Peyer's patch (tissue), 4 donors: ENCODE measurements around the gene FAM193A. TPM values are rescaled to one million over a fixed set of nuclear protein-coding genes. Genes with fewer than 3 reads are reported as not detected.
A peak's percentile ranks its signal among the peaks of the same experiment; 100 is the strongest.

Experiments used
- DNase-seq, 3 donors: peaks; one replicate each; pipeline ENCODE4 v3.0.0-alpha.2; 2017 to 2019
- H3K27ac ChIP-seq, 4 donors: fragments of 200-600 bp; sonication (generic); one replicate each; pipeline ENCODE4 v1.5.1; 2016 to 2019
- H3K27me3 ChIP-seq, 2 donors: fragments of 200-600 bp; sonication (generic); one replicate each; pipeline ENCODE4 v1.5.1; 2019
- H3K36me3 ChIP-seq, 3 donors: fragments of 200-600 bp; sonication (generic); one replicate each; pipeline ENCODE4 v1.5.1; 2016 to 2019
- H3K4me1 ChIP-seq, 4 donors: fragments of 200-600 bp; sonication (generic); one replicate each; pipeline ENCODE4 v1.5.1; 2016 to 2019
- H3K4me3 ChIP-seq, 4 donors: fragments of 200-600 bp; sonication (generic); 1 replicate in 3 of 4; 2 replicates in 1 of 4; pipeline ENCODE4 v1.5.1; 2016 to 2019; ENCODE audit warnings: mild to moderate bottlenecking in 1 of 4
- H3K9me3 ChIP-seq, 4 donors: fragments of 200-600 bp; sonication (generic); one replicate each; pipeline ENCODE4 v1.5.1; 2016 to 2019; ENCODE audit warnings: mild to moderate bottlenecking in 1 of 4
- CTCF ChIP-seq, 6 experiments: fragments of 450-650 bp in 4 of 6; fragments of 200-600 bp in 2 of 6; sonication (generic) in 1 of 6; IDR thresholded peaks; one replicate each; pipeline ENCODE4 v1.5.1; 2017 to 2019; ENCODE audit warnings: antibody characterized with exemption in 6 of 6, mild to moderate bottlenecking in 3 of 6, moderate library complexity in 1 of 6
- POLR2A ChIP-seq, 2 donors: fragments of 450-650 bp; IDR thresholded peaks; one replicate each; pipeline ENCODE4 v1.5.1; 2017; ENCODE audit warnings: antibody characterized with exemption in 2 of 2, mild to moderate bottlenecking in 2 of 2, moderate library complexity in 2 of 2
- total RNA-seq, 4 donors: library from RNA; depleted of rRNA; stranded (reverse); fragments of >200 nt; gene quantifications; one replicate each; pipeline ENCODE4 v1.1.0, GENCODE V29; 2016

The FAM193A gene
- total RNA-seq, 4 donors from 2014 or later, result 38.2 to 77.6 (median 51.2) TPM

DNA sequence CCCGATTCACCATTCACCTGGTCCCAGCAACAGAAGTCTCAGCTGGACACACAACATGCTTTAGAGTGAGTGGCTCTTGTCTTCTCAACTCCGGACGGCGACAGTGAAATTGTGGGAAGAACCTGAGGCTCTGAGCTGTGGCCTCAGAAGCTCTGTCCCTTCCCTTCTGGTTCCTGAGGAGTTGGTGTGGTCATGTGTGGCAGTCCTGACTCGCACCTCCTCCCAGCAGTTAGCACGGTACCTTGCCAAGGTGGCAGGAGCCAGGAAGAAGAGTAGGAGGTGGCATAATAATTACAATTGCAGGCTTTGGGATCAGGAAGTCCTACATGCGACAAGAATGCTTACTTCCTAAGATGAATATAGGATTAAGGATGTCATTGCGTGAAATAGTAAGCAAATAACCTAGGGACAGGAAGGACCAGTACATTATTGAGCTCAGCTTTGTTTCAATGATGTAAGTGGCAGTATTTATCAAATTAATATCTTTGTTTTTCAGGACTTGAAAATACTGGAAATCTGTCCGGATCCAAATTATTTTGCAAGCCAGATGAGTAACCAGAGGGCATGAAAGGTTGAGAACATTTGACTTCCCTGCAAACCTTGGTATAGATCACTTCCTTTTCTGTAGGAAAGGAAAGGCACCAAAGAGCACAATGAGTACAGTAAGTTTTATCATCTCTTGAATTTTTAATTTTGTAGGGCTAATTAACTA lies 46.5 kb upstream of the FAM193A start:
- H3K27ac ChIP-seq, result no peak overlapping the region
- TF ChIP-seq CTCF (IDR thresholded peaks at IDR 0.05), result no peak
- TF ChIP-seq POLR2A (IDR thresholded peaks at IDR 0.05), result no peak
- peaks cover 3 to 40% (median 21%) of the 10 kb centered on the region in 4 donors for H3K4me1 ChIP-seq
- H3K9me3 ChIP-seq, result no peaks in the 10 kb centered on the region
- no peak overlapping the region for H3K4me3 ChIP-seq
- DNase-seq, result no peak
- H3K36me3 ChIP-seq, result peaks cover 0 to 52% (median 0%) of the 10 kb centered on the region in 3 donors
- H3K27me3 ChIP-seq, result no peaks in the 10 kb centered on the region

DNA sequence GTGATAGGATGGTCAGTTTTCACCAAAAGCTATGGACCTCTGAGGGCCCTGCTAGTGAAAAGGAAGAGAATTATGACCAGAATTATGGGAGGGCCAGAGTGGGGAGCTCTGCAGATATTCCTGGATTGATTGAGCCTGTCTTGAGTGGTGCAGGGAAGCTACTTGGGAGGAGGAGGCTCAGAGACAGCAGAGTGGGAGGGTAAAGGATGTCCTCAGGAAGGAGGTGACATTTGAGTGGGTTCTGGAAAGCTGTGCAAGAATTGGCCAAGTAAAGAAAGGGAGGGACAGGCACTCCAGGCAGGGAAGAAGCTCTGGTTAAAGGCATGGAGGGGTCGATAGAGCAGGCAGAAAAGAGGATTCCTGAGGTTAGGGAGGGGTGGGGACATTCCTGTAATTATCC lies 43.5 kb upstream of the FAM193A start:
- Histone ChIP-seq H3K36me3 (peaks cover 0 to 74% (median 0%) of the 10 kb centered on the region in 3 donors), H3K4me1 (peaks cover 0 to 15% (median 0%) of the 10 kb centered on the region in 4 donors), H3K27ac (no peak overlapping the region), H3K27me3 (no peaks in the 10 kb centered on the region), H3K9me3 (no peaks in the 10 kb centered on the region), H3K4me3 (no peak overlapping the region)
- TF ChIP-seq POLR2A (IDR thresholded peaks at IDR 0.05) (no peak), CTCF (IDR thresholded peaks at IDR 0.05) (no peak)
- DNase-seq, result no peak

- H3K4me1 ChIP-seq, result peaks cover 0 to 4% (median 0%) of the 10 kb centered on the region in 4 donors
- no peak overlapping the region for H3K4me3 ChIP-seq
- TF ChIP-seq POLR2A (IDR thresholded peaks at IDR 0.05) (no peak), CTCF (IDR thresholded peaks at IDR 0.05) (no peak)
- no peaks in the 10 kb centered on the region for H3K27me3 ChIP-seq
- H3K36me3 ChIP-seq, result peaks cover 0 to 86% (median 0%) of the 10 kb centered on the region in 3 donors
- H3K27ac ChIP-seq, result no peak overlapping the region
- no peaks in the 10 kb centered on the region for H3K9me3 ChIP-seq
- no peak for DNase-seq
These were observed 41.5 kb upstream of the FAM193A start for GRCh38 chr4:2494992-2495391.

DNA sequence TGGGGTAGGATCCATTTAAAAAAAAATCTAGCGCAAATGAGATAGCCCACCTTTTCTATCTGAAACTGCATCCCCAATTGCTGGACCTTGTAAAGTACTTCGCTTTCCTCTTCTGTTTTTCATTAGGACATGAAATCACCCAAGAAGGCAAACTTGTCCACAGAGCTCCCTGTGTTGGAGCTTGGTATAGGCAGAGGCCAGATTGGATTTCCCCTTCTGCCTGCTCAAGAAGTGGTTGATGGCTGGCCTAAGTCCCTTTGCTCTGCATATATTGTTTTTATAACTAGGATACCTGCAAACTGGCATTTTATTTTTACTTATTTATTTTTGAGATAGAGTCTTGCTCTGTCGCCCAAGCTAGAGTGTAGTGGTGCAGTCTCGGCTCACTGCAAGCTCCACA lies 39.1 kb upstream of the FAM193A start:
- peak overlapping the region in 2 of 4 donors; percentile 4 to 19 for H3K27ac ChIP-seq
- peaks cover 0 to 88% (median 0%) of the 10 kb centered on the region in 3 donors for H3K36me3 ChIP-seq
- TF ChIP-seq POLR2A (IDR thresholded peaks at IDR 0.05) (no peak), CTCF (IDR thresholded peaks at IDR 0.05) (no peak)
- H3K27me3 ChIP-seq, result no peaks in the 10 kb centered on the region
- DNase-seq, result no peak
- no peak overlapping the region for H3K4me3 ChIP-seq
- peaks cover 0 to 4% (median 0%) of the 10 kb centered on the region in 4 donors for H3K4me1 ChIP-seq
- H3K9me3 ChIP-seq, result no peaks in the 10 kb centered on the region

DNA sequence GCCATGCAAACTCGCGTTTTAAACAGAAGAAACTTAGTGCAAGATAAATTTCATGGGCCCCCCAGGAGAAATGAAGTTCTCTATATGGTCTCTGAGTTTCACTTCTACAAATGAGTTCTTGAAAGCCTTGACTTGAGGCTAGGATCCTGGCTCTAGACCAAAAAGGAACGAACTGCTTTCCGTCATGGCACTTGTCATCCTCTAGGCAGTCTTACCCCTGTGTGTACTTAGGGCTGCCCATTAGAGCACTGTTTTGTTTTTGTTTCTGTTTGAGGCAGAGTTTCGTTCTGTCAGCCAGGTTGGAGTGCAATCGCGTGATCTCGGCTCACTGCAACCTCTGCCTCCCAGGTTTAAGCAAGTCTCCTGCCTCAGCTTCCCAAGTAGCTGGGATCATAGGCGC lies 38.5 kb upstream of the FAM193A start:
- no peaks in the 10 kb centered on the region for H3K9me3 ChIP-seq
- H3K27ac ChIP-seq, result peak overlapping the region in 1 of 4 donors; percentile 39
- DNase-seq, result peak in 2 of 3 donors; percentile 19 to 52
- no peak overlapping the region for H3K4me3 ChIP-seq
- peaks cover 0 to 85% (median 0%) of the 10 kb centered on the region in 3 donors for H3K36me3 ChIP-seq
- no peak for TF ChIP-seq CTCF (IDR thresholded peaks at IDR 0.05)
- TF ChIP-seq POLR2A (IDR thresholded peaks at IDR 0.05), result no peak
- H3K4me1 ChIP-seq, result peaks cover 0 to 4% (median 0%) of the 10 kb centered on the region in 4 donors
- H3K27me3 ChIP-seq, result no peaks in the 10 kb centered on the region
